WTC11 (cell line): Measurements from ENCODE around the gene RFX3. TPM values are rescaled to one million over a fixed set of nuclear protein-coding genes. Genes with fewer than 3 reads are reported as not detected.

ENCODE experiments used
- ATAC-seq: fragments of 200-7000 bp; cut with Tn5 transposase; 2 replicates; pipeline ENCODE4 v1.10.0; 2021; ENCODE audit warnings: mild to moderate bottlenecking, moderate library complexity
- CTCF ChIA-PET: fragments of 300-600 bp; sonication (Branson Sonifier 250); formaldehyde crosslinking; loops from one replicate; lab custom pipeline; 2021; ENCODE audit warnings: antibody characterized with exemption; lab: Charles Lee
- POLR2A ChIA-PET: fragments of 350-600 bp; sonication (Branson Sonifier 250); formaldehyde crosslinking; loops from one replicate; lab custom pipeline; 2021; ENCODE audit warnings: antibody characterized with exemption; lab: Charles Lee
- DNase-seq: peaks from one replicate; pipeline ENCODE4 v3.0.0; 2021; ENCODE audit warnings: low spot score
- H3K27ac Mint-ChIP-seq: 2 replicates; pipeline ENCODE4 v1.8.0; 2021; ENCODE audit warnings: mixed read lengths
- H3K27me3 Mint-ChIP-seq: 2 replicates; pipeline ENCODE4 v1.8.0; 2021; ENCODE audit warnings: low read depth, mild to moderate bottlenecking, moderate library complexity, mixed read lengths
- H3K36me3 Mint-ChIP-seq: 2 replicates; pipeline ENCODE4 v1.8.0; 2021; ENCODE audit warnings: mixed read lengths
- H3K4me1 Mint-ChIP-seq: 2 replicates; pipeline ENCODE4 v1.8.0; 2022; ENCODE audit warnings: mixed read lengths
- H3K4me3 Mint-ChIP-seq: 2 replicates; pipeline ENCODE4 v1.8.0; 2021; ENCODE audit warnings: mild to moderate bottlenecking, moderate library complexity, mixed read lengths
- H3K9me3 Mint-ChIP-seq: 2 replicates; pipeline ENCODE4 v1.8.0; 2021; ENCODE audit warnings: mixed read lengths
- MYBL2 ChIP-seq: sonication (generic); formaldehyde crosslinking; IDR thresholded peaks from 2 replicates; pipeline ENCODE4 v1.8.1; 2023; ENCODE audit warnings: mild to moderate bottlenecking, moderate library complexity, missing genetic modification reagents
- NFE2L1 ChIP-seq: sonication (generic); formaldehyde crosslinking; IDR thresholded peaks from 2 replicates; pipeline ENCODE4 v1.8.1; 2023; ENCODE audit warnings: missing genetic modification reagents
- OVOL2 ChIP-seq: fragments of 250-450 bp; sonication (Bioruptor Pico); IDR thresholded peaks from 2 replicates; pipeline ENCODE4 v1.9.0; 2021; ENCODE audit warnings: mild to moderate bottlenecking, borderline replicate concordance
- total RNA-seq: library from RNA; stranded (reverse); gene quantifications from 3 replicates; pipeline ENCODE4 v1.2.3, GENCODE V29; 2021
- TF ChIP-seq, protein P1 (sequence below): sonication (generic); formaldehyde crosslinking; IDR thresholded peaks from 2 replicates; pipeline ENCODE4 v1.8.1; 2023; ENCODE audit warnings: mild to moderate bottlenecking, missing genetic modification reagents
- TF ChIP-seq, protein P2 (sequence below): sonication (generic); formaldehyde crosslinking; IDR thresholded peaks from 2 replicates; pipeline ENCODE4 v1.8.0; 2022; ENCODE audit warnings: mild to moderate bottlenecking, missing genetic modification reagents
- TF ChIP-seq, protein P3 (sequence below): sonication (generic); formaldehyde crosslinking; IDR thresholded peaks from 2 replicates; pipeline ENCODE4 v1.8.0; 2023; ENCODE audit warnings: missing genetic modification reagents, mild to moderate bottlenecking, borderline replicate concordance
- TF ChIP-seq, protein P4 (sequence below): fragments of 250-450 bp; sonication (Bioruptor Pico); IDR thresholded peaks from 2 replicates; pipeline ENCODE4 v1.9.0; 2021; ENCODE audit warnings: mild to moderate bottlenecking
- TF ChIP-seq, protein P5 (sequence below): sonication (generic); formaldehyde crosslinking; IDR thresholded peaks from 2 replicates; pipeline ENCODE4 v1.8.0; 2023; ENCODE audit warnings: mild to moderate bottlenecking, missing genetic modification reagents

The RFX3 gene
- total RNA-seq, 1 experiment from 2014 or later: 13.7 TPM

DNA sequence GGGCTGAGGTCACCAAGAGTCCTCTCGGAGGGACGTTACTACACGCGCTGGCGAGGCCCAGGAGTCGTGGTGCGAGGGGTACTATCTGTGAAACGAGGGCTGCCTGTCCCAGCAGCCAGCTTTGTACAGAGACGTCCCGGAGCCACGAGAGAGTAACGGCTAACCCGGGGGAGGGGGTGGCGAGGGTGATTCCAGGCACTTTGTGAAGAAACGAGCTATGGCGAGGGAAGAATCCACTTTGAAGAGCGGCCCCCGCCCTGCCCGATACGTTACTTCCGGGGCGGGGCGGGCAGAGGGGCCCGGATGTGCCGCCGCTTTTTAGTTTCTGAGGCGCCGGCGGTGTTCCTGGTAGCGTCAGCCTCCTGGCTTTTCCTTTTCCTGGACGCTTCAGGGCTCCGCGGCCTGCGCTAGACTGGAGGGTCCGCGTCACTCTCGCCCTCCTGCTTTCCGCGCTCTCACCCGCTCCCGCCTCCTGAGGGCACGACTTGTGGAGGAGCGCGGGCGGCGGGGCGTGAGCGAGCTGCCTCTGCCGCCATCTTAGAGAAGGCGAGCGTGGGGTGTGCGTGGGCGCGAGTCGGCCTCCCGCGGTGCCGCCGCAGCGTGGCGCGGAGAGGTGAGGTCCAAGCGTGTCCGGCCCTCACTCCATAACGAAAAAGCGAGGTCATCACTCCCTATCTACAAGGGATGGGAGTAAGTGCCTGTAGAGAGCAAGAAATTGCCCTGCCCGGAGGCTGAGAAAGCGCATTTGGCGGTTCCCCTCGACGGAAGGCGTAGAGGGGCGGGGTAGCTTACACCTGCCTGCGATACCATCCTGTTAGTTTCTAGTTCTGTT is 580 bp upstream of the RFX3 start (continued):
- TF ChIP-seq, protein P1, sequence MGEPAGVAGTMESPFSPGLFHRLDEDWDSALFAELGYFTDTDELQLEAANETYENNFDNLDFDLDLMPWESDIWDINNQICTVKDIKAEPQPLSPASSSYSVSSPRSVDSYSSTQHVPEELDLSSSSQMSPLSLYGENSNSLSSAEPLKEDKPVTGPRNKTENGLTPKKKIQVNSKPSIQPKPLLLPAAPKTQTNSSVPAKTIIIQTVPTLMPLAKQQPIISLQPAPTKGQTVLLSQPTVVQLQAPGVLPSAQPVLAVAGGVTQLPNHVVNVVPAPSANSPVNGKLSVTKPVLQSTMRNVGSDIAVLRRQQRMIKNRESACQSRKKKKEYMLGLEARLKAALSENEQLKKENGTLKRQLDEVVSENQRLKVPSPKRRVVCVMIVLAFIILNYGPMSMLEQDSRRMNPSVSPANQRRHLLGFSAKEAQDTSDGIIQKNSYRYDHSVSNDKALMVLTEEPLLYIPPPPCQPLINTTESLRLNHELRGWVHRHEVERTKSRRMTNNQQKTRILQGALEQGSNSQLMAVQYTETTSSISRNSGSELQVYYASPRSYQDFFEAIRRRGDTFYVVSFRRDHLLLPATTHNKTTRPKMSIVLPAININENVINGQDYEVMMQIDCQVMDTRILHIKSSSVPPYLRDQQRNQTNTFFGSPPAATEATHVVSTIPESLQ (CRISPR knock-in tag): no peak
- TF ChIP-seq NFE2L1 (CRISPR knock-in tag) (no peak; the same call in 1 of the 2 replicates), OVOL2 (CRISPR knock-in tag) (no peak)
- TF ChIP-seq, protein P2, sequence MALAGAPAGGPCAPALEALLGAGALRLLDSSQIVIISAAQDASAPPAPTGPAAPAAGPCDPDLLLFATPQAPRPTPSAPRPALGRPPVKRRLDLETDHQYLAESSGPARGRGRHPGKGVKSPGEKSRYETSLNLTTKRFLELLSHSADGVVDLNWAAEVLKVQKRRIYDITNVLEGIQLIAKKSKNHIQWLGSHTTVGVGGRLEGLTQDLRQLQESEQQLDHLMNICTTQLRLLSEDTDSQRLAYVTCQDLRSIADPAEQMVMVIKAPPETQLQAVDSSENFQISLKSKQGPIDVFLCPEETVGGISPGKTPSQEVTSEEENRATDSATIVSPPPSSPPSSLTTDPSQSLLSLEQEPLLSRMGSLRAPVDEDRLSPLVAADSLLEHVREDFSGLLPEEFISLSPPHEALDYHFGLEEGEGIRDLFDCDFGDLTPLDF: peak; percentile 49; the same call in 1 of the 2 replicates

DNA sequence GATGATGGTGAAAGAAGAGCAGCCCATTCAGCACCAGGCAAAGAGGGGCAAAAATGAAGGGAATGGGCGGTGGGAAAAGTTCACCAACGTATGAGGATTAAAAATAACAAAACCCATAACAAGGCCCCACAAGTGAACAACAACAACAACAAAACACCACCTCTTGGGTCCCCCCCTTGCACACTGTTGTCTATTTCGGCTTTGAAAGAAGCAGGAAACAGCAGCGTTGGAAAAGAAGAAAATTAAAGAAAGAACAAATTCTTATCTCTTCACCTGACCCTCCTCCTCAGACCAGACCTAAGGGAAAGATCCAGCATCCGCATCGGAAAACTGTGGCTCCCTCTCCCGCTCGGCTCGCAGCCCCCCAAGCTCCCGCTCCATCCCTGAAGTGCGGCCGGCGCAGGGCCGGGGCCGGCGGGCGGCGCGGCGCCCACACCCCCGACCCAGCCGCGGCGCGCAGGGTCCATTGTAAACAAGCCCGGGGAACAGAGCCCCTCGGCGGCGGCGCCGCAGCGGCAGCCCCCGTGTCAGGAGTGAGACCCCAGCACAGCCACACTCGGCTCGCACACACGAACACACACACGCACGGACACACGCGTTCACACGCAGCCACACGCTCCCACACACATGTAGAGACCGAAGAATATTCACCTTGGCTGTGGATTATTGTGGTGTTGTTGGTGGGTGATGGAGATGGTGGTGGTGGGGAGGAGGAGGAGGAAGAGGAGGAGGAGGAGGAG is 535 bp downstream of the RFX3 start:
- peak; percentile 31 for DNase-seq
- peak overlapping the region; percentile 98 for H3K4me3 Mint-ChIP-seq
- no peak for TF ChIP-seq OVOL2 (CRISPR knock-in tag)
- TF ChIP-seq, protein P3, sequence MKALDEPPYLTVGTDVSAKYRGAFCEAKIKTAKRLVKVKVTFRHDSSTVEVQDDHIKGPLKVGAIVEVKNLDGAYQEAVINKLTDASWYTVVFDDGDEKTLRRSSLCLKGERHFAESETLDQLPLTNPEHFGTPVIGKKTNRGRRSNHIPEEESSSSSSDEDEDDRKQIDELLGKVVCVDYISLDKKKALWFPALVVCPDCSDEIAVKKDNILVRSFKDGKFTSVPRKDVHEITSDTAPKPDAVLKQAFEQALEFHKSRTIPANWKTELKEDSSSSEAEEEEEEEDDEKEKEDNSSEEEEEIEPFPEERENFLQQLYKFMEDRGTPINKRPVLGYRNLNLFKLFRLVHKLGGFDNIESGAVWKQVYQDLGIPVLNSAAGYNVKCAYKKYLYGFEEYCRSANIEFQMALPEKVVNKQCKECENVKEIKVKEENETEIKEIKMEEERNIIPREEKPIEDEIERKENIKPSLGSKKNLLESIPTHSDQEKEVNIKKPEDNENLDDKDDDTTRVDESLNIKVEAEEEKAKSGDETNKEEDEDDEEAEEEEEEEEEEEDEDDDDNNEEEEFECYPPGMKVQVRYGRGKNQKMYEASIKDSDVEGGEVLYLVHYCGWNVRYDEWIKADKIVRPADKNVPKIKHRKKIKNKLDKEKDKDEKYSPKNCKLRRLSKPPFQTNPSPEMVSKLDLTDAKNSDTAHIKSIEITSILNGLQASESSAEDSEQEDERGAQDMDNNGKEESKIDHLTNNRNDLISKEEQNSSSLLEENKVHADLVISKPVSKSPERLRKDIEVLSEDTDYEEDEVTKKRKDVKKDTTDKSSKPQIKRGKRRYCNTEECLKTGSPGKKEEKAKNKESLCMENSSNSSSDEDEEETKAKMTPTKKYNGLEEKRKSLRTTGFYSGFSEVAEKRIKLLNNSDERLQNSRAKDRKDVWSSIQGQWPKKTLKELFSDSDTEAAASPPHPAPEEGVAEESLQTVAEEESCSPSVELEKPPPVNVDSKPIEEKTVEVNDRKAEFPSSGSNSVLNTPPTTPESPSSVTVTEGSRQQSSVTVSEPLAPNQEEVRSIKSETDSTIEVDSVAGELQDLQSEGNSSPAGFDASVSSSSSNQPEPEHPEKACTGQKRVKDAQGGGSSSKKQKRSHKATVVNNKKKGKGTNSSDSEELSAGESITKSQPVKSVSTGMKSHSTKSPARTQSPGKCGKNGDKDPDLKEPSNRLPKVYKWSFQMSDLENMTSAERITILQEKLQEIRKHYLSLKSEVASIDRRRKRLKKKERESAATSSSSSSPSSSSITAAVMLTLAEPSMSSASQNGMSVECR: 0 out of 2 replicates have a peak, but pooled peaks have one; percentile 65
- ChIA-PET CTCF (no interaction called here), POLR2A (interaction anchor here (0.8 to 2.5 kb wide), 2 partner anchors 45 to 85 kb away, joined by 3 to 12 read pairs; no protein-coding TSS in a partner anchor)
- no peaks in the 10 kb centered on the region for H3K27me3 Mint-ChIP-seq
- H3K27ac Mint-ChIP-seq: peak overlapping the region; percentile 96
- peak; percentile 24 for ATAC-seq
- H3K9me3 Mint-ChIP-seq: no peaks in the 10 kb centered on the region
- H3K4me1 Mint-ChIP-seq: peaks cover 54% of the 10 kb centered on the region
- H3K36me3 Mint-ChIP-seq: peaks cover 8% of the 10 kb centered on the region

DNA sequence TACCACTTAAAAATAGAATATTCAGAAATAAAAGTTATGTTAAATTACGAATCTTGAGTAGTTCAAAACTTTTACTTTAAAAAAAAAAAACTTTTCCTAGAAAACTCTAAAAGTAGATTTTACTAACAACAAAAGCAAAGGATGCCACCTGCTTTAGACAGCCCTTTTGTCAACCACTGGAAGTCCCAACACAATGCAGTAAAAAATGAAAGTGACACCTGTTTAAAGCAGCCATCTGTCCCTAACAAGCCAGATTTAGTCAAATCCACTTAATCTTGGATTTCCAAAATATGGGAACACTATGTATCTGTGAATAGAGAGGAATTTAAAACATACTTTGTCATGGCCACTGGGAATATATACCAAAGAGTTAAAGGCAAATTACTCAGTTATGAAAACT is 3.8 kb downstream of the RFX3 start:
- Mint-ChIP-seq H3K9me3 (no peaks in the 10 kb centered on the region), H3K27ac (no peak overlapping the region), H3K27me3 (no peaks in the 10 kb centered on the region), H3K4me3 (no peak overlapping the region), H3K4me1 (peaks cover 31% of the 10 kb centered on the region), H3K36me3 (no peaks in the 10 kb centered on the region)
- POLR2A ChIA-PET: no interaction called here
- CTCF ChIA-PET: no interaction called here
- ATAC-seq (no peak), DNase-seq (no peak)
- TF ChIP-seq, protein P4, sequence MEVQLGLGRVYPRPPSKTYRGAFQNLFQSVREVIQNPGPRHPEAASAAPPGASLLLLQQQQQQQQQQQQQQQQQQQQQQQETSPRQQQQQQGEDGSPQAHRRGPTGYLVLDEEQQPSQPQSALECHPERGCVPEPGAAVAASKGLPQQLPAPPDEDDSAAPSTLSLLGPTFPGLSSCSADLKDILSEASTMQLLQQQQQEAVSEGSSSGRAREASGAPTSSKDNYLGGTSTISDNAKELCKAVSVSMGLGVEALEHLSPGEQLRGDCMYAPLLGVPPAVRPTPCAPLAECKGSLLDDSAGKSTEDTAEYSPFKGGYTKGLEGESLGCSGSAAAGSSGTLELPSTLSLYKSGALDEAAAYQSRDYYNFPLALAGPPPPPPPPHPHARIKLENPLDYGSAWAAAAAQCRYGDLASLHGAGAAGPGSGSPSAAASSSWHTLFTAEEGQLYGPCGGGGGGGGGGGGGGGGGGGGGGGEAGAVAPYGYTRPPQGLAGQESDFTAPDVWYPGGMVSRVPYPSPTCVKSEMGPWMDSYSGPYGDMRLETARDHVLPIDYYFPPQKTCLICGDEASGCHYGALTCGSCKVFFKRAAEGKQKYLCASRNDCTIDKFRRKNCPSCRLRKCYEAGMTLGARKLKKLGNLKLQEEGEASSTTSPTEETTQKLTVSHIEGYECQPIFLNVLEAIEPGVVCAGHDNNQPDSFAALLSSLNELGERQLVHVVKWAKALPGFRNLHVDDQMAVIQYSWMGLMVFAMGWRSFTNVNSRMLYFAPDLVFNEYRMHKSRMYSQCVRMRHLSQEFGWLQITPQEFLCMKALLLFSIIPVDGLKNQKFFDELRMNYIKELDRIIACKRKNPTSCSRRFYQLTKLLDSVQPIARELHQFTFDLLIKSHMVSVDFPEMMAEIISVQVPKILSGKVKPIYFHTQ (CRISPR knock-in tag): no peak
- TF ChIP-seq, protein P5, sequence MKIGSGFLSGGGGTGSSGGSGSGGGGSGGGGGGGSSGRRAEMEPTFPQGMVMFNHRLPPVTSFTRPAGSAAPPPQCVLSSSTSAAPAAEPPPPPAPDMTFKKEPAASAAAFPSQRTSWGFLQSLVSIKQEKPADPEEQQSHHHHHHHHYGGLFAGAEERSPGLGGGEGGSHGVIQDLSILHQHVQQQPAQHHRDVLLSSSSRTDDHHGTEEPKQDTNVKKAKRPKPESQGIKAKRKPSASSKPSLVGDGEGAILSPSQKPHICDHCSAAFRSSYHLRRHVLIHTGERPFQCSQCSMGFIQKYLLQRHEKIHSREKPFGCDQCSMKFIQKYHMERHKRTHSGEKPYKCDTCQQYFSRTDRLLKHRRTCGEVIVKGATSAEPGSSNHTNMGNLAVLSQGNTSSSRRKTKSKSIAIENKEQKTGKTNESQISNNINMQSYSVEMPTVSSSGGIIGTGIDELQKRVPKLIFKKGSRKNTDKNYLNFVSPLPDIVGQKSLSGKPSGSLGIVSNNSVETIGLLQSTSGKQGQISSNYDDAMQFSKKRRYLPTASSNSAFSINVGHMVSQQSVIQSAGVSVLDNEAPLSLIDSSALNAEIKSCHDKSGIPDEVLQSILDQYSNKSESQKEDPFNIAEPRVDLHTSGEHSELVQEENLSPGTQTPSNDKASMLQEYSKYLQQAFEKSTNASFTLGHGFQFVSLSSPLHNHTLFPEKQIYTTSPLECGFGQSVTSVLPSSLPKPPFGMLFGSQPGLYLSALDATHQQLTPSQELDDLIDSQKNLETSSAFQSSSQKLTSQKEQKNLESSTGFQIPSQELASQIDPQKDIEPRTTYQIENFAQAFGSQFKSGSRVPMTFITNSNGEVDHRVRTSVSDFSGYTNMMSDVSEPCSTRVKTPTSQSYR: no peak
- TF ChIP-seq MYBL2: no peak
